ENCODE data around the gene SLC9A1.

SLC9A1 gene

DNA sequence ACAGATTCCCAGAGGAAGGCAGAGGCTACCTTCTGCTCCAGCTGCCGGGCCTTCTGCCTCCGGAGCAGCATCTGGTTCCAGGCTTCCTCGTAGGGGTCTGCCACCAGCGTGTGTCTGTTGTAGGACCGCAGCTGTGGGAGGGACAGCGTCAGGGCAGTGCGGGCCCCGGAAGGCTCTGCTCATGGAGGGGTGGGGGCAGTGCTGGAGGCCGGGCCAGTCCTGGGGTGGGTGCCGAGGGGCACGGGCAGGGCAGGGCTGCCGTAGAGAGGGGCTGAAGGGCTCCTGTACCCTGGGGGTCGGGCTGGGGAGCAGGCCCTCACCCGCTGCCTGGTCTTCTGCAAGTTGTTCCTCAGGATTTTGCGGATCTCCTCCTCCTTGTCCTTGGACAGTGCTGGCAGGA lies 53.2 kb downstream of the SLC9A1 start:
- TF ChIP-seq CTCF (IDR thresholded peaks at IDR 0.05) = no peak
- no peak overlapping the region for H3K27ac ChIP-seq
- no peak overlapping the region for H3K4me3 ChIP-seq
- DNase-seq (ENCODE audit: low spot score) = no peak

DNA sequence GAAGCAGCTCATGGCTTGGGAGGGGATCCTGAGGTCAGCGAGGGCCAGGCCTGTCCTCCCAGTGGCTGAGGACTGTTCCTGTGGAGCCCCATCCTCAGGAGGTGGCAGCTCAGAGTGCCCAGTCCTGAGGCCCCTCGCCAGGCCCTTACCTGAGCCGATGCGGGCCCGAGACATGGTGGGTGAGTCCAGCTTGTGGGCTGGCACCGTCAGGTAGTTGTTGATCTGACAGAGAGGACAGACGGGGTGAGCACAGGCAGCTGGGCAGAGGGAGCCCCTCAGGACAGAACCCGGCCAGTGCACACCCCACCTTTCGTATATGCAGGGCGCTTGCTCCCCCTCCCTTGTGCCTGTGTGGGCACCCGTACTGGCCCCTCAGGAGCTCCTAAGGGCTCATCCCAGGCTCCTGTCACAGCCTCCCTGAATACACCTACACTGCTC lies 53.9 kb downstream of the SLC9A1 start:
- Histone ChIP-seq H3K27ac (peak overlapping the region in 1 of 2 donors; percentile 98), H3K4me3 (no peak overlapping the region)
- no peak for TF ChIP-seq CTCF (IDR thresholded peaks at IDR 0.05)
- DNase-seq (ENCODE audit: low spot score) = no peak

DNA sequence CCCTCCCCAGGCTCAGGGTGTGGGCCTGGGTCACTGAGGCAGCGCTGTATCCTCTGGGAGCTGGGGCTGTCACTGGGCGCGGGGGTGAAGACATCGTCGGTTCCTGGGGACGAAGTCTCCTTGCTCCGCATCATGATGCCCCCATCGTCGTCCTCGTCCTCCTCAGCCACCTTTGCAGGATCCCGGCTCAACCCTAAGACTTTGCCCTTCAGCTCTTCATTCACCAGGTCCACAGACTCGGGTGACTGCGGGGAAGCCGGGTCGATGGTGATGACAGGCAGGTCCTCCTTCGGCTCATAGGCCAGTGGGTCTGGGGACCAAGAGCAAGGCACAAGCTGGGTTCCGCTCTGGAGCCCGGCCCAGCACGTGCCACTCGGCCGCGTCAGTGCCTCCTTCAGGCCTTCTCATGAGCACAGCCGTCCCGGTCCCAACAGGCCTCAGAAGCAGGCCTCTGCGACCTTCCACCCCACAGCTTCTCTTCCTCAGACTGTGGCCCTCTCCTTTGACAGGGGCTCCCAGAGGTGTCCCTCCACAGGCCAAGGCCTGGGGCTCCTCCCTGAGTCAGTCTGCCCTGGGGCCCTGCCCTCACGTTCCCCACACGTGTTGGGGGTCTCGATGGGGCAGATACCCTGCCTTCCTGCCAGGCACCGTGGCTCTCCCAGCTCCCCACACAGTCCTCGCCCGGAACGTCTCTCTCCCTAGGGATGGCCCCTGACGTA lies 54.4 kb downstream of the SLC9A1 start:
- Histone ChIP-seq H3K4me3 (no peak overlapping the region), H3K27ac (peak overlapping the region; percentile 80 to 98)
- TF ChIP-seq CTCF (IDR thresholded peaks at IDR 0.05) = no peak
- peak; percentile 72 for DNase-seq (ENCODE audit: low spot score)

- TF ChIP-seq CTCF (IDR thresholded peaks at IDR 0.05) = no peak
- DNase-seq (ENCODE audit: low spot score) = peak; percentile 94
- Histone ChIP-seq H3K27ac (peak overlapping the region; percentile 80 to 98), H3K4me3 (peak overlapping the region; percentile 1)
Measured at GRCh38 chr1:27099587-27100334, 55.2 kb downstream of the SLC9A1 start.

DNA sequence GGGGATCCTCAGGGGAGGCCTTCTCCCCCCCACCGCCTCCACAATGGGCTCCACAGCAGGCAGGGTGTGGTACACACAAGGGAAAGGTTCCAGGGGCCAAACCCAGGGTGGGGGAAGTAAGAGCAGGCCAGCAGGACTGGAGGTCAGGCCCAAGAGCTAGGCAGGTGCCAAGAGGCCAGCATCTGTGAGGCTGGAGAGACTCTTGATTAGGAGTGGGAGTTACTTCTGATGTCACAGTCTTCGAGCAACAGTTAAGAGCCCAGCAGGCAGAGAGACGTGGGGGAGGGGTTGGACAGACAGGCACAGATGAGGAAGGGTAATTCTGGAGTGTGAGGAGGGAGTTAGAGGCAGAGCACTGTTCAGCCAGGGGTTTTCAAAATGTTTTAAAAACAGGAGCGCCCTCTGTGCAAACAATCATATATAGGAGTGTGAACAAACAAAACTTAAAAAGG lies 55.8 kb downstream of the SLC9A1 start:
- peak overlapping the region; percentile 80 to 98 for H3K27ac ChIP-seq
- peak; percentile 88 for DNase-seq (ENCODE audit: low spot score)
- peak overlapping the region; percentile 1 for H3K4me3 ChIP-seq
- TF ChIP-seq CTCF (IDR thresholded peaks at IDR 0.05) = no peak

DNA sequence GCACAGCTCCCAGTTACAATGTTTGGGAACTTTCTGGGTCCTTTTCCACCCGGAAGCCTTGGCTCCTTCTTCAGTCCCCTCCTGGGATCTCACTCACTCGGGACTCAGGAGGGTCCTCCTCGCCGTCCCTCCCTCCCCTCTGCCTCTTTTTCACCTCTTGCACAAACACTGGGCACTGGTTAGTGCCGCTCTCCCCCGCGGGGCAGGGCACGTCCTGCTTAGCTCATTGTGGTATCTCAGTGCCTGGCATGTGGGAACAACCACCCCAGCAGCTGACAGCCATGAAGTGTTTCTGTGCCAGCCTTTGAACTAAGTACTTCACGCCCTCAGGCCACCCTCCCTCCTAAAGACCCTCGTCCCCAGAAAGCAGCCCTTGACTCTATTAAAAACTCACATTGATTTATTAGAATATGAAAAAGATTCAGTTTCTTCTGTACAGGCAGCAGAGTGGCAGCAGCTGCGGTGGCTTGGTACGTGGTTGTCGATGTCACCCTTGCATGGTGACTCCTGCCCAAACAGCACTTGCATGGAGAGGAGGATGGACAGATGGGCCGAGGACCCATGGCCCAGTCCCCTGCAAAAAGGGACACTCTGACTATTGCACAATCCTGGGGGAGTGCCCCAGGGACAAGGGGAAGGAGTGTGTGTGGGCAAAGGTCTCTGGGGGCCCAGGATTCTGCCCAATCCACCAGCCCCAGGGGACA lies 56.3 kb downstream of the SLC9A1 start:
- Histone ChIP-seq H3K27ac (peak overlapping the region; percentile 80 to 98), H3K4me3 (peak overlapping the region; percentile 1)
- no peak for TF ChIP-seq CTCF (IDR thresholded peaks at IDR 0.05)
- no peak for DNase-seq (ENCODE audit: low spot score)
